Endothelial cell of umbilical vein (primary cell): ENCODE measurements around the gene TTYH3. TPM values are rescaled to one million over a fixed set of nuclear protein-coding genes. Genes with fewer than 3 reads are reported as not detected.
"Not testable (repeated sequence)": the region's sequence is repeated elsewhere in the genome, so short reads cannot be mapped to it uniquely, and the experiment has no call there.

Source experiments
- BruUV-seq: library from RNA; stranded (reverse); fragments of 400-500 nt; replicated peaks from 2 replicates; lab custom pipeline; 2021; lab: Mats Ljungman, UMichigan
- CTCF ChIA-PET: fragments of 300-600, 350-600 bp; sonication (Branson Sonifier 250); formaldehyde crosslinking; loops from one replicate; lab custom pipeline; 2021; ENCODE audit warnings: antibody characterized with exemption, inconsistent platforms; lab: Charles Lee
- POLR2A ChIA-PET: fragments of 300-600, 350-600 bp; sonication (Branson Sonifier 250); formaldehyde crosslinking; loops from one replicate; lab custom pipeline; 2021; ENCODE audit warnings: antibody characterized with exemption, inconsistent platforms; lab: Charles Lee
- DNase-seq: peaks from one replicate; pipeline ENCODE4 v3.0.0-alpha.2; 2011; ENCODE audit warnings: low read depth, low spot score
- FAIRE-seq: peaks from 2 replicates; lab custom pipeline; 2011; peaks lifted over from hg19 to GRCh38; lab: Jason Lieb, UNC
- H2AFZ ChIP-seq: 2 replicates; pipeline ENCODE4 v1.6.0; 2012; ENCODE audit warnings: low read depth, low read length, control low read depth, inconsistent platforms
- H3K27ac ChIP-seq: 2 replicates; pipeline ENCODE4 v1.5.1; 2011; ENCODE audit warnings: low read depth, mild to moderate bottlenecking, control low read depth, low read length, moderate library complexity; ENCODE audit not compliant: insufficient read depth
- H3K27me3 ChIP-seq, 2 experiments: 2 replicates each; pipeline versions ENCODE4 v1.6.0 to v1.6.1; 2011; ENCODE audit warnings: low read length in 2 of 2, mixed read lengths in 1 of 2; ENCODE audit not compliant: control insufficient read depth in 2 of 2, insufficient read depth in 2 of 2
- H3K36me3 ChIP-seq, 2 experiments: 2 replicates in 1 of 2; 3 replicates in 1 of 2; pipeline ENCODE4 v1.5.1; 2011; ENCODE audit warnings: low read length in 2 of 2, mild to moderate bottlenecking in 1 of 2, moderate library complexity in 1 of 2; ENCODE audit not compliant: control insufficient read depth in 2 of 2, insufficient read depth in 2 of 2; ENCODE audit errors: extremely low read depth in 1 of 2
- H3K4me1 ChIP-seq: 3 replicates; pipeline ENCODE4 v1.5.1; 2011; ENCODE audit warnings: mild to moderate bottlenecking, low read length; ENCODE audit not compliant: control insufficient read depth, insufficient read depth; ENCODE audit errors: extremely low read depth
- H3K4me2 ChIP-seq: 2 replicates; pipeline ENCODE4 v1.6.1; 2011; ENCODE audit warnings: low read length, control low read depth, mixed read lengths; ENCODE audit not compliant: insufficient read depth
- H3K4me3 ChIP-seq, 3 experiments: fragments of 200-600 bp in 1 of 3; sonication (generic), shearing (Covaris generic) in 1 of 3; replicated peaks in 1 of 3; 2 replicates each; pipeline ENCODE4 v1.5.1; 2011 to 2016; ENCODE audit warnings: control low read depth in 3 of 3, low read length in 3 of 3, mild to moderate bottlenecking in 2 of 3, inconsistent platforms in 1 of 3, low read depth in 1 of 3, moderate library complexity in 1 of 3; ENCODE audit not compliant: insufficient read depth in 1 of 3
- H3K79me2 ChIP-seq: 2 replicates; pipeline ENCODE4 v1.6.0; 2012; ENCODE audit warnings: low read length, inconsistent platforms; ENCODE audit not compliant: control insufficient read depth, insufficient read depth
- H3K9ac ChIP-seq: replicated peaks from 2 replicates; pipeline ENCODE3; 2011; ENCODE audit warnings: low read length, control low read depth; ENCODE audit not compliant: insufficient read depth; ENCODE audit errors: extremely low read depth
- H3K9me1 ChIP-seq: replicated peaks from 3 replicates; pipeline ENCODE4 v1.6.0; 2011; ENCODE audit warnings: mild to moderate bottlenecking, low read length; ENCODE audit not compliant: control insufficient read depth, insufficient read depth; ENCODE audit errors: extremely low read depth
- H3K9me3 ChIP-seq: replicated peaks from 2 replicates; pipeline ENCODE4 v1.5.1; 2012; ENCODE audit warnings: low read length, inconsistent platforms; ENCODE audit not compliant: control insufficient read depth, insufficient read depth
- H4K20me1 ChIP-seq: replicated peaks from 2 replicates; pipeline ENCODE3; 2011; ENCODE audit warnings: mild to moderate bottlenecking, low read length; ENCODE audit not compliant: control insufficient read depth, insufficient read depth; ENCODE audit errors: extremely low read depth
- CTCF ChIP-seq, 2 donors: IDR thresholded peaks; 1 replicate in 1 of 2; 2 replicates in 1 of 2; pipeline ENCODE4 v1.5.1; 2011; ENCODE audit warnings: low read length in 2 of 2, mild to moderate bottlenecking in 2 of 2, moderate library complexity in 2 of 2, control low read depth in 1 of 2, inconsistent platforms in 1 of 2, low read depth in 1 of 2; ENCODE audit not compliant: insufficient read depth in 1 of 2; ENCODE audit errors: extremely low read depth in 1 of 2
- EZH2 ChIP-seq: IDR thresholded peaks from 2 replicates; pipeline ENCODE4 v1.6.1; 2012; ENCODE audit warnings: borderline replicate concordance, low read depth, mild to moderate bottlenecking, moderate library complexity, low read length, inconsistent platforms; ENCODE audit not compliant: severe bottlenecking
- FOS ChIP-seq: IDR thresholded peaks from 2 replicates; pipeline ENCODE4 v1.6.1; 2011; ENCODE audit warnings: mild to moderate bottlenecking, low read length, moderate library complexity, borderline replicate concordance; ENCODE audit not compliant: insufficient read depth
- GATA2 ChIP-seq: IDR thresholded peaks from 2 replicates; pipeline ENCODE4 v1.7.0; 2011; ENCODE audit warnings: low read depth, mild to moderate bottlenecking, moderate library complexity, mixed read lengths, low read length; ENCODE audit not compliant: insufficient read length, insufficient read depth
- JUN ChIP-seq: IDR thresholded peaks from 2 replicates; pipeline ENCODE4 v1.6.1; 2011; ENCODE audit warnings: borderline replicate concordance, low read depth; ENCODE audit not compliant: insufficient read length, insufficient read depth
- MYC ChIP-seq: IDR thresholded peaks from one replicate; pipeline ENCODE4 v1.6.1; 2011; ENCODE audit warnings: mild to moderate bottlenecking, low read depth, low read length
- dilution Hi-C: fragments of 300-500 bp; cut with MboI; formaldehyde crosslinking; loops from one replicate; pipeline ENCODE4 v1.15.0; 2019; ENCODE audit warnings: low sequenced_read_pairs; ENCODE audit not compliant: extremely low pct_ligation_motif_present
- intact Hi-C: fragments of 100-400 bp; cut with micrococcal nuclease; formaldehyde crosslinking; loops from one replicate; pipeline ENCODE4 v1.10.0; 2022
- polyA plus RNA-seq, 4 experiments: library from polyadenylated mRNA; depleted of rRNA in 3 of 4; stranded (reverse) in 3 of 4; unstranded in 1 of 4; fragments of >200 nt; gene quantifications; 2 replicates each; pipeline versions ENCODE4 v1.2.1 to v1.2.3, GENCODE V29; 2011 to 2012; ENCODE audit warnings: missing spikeins in 1 of 4
- total RNA-seq: library from RNA; stranded (reverse); gene quantifications from 2 replicates; pipeline ENCODE4 v1.2.3, GENCODE V29; 2021

Gene TTYH3
- total and polyA plus RNA-seq, 2 donors (not counting 3 experiments of a cell fraction or from before 2014, with no cell fraction given) = 143 to 280 TPM

- FAIRE-seq (peak; percentile 90), DNase-seq (peak; percentile 76)
- no peak overlapping the region for H3K4me2 ChIP-seq
- no TSS peak for BruUV-seq
- TF ChIP-seq FOS = no peak
- TF ChIP-seq MYC = no peak
- no peak for TF ChIP-seq JUN
- TF ChIP-seq CTCF (IDR thresholded peaks at IDR 0.05; ENCODE audit: extremely low read depth in 1 of 2, insufficient read depth in 1 of 2, low read depth in 1 of 2, low read length in 2 of 2) = peak; percentile 70 to 73
- no peak for TF ChIP-seq EZH2
- TF ChIP-seq GATA2 = no peak
- H3K9me3 ChIP-seq = no peaks in the 10 kb centered on the region
- no peaks in the 10 kb centered on the region for H4K20me1 ChIP-seq
- no peaks in the 10 kb centered on the region for H3K36me3 ChIP-seq
- no peak overlapping the region for H3K4me3 ChIP-seq
- POLR2A ChIA-PET = no interaction called here
- no peaks in the 10 kb centered on the region for H3K27me3 ChIP-seq
- H3K9ac ChIP-seq = no peak overlapping the region
- no peak overlapping the region for H3K27ac ChIP-seq
- no peaks in the 10 kb centered on the region for H3K9me1 ChIP-seq
- peaks cover 13% of the 10 kb centered on the region for H3K4me1 ChIP-seq
- H3K79me2 ChIP-seq = no peaks in the 10 kb centered on the region
- H2AFZ ChIP-seq = no peak overlapping the region
- dilution Hi-C loops = no loop called here
- intact Hi-C loops = loop anchor here (2.0 to 5.0 kb wide), 4 partner anchors 32 to 128 kb away; no protein-coding TSS in a partner anchor
- CTCF ChIA-PET = interaction anchor here (0.6 to 4.8 kb wide), 38 partner anchors 8 to 236 kb away, joined by 3 to 55 read pairs (median 4); partner anchors contain the start of gene TTYH3
Observed at GRCh38 chr7:2608921-2609411, 22.8 kb upstream of the TTYH3 start.

GRCh38 chr7:2609646-2610045, 22.1 kb upstream of the TTYH3 start:
- H2AFZ ChIP-seq, H3K4me2 ChIP-seq, POLR2A ChIA-PET, DNase-seq, H3K79me2 ChIP-seq, H4K20me1 ChIP-seq, H3K27me3 ChIP-seq, H3K9me1 ChIP-seq, BruUV-seq, dilution Hi-C loops, FAIRE-seq, H3K27ac ChIP-seq, H3K36me3 ChIP-seq, H3K4me3 ChIP-seq, H3K9ac ChIP-seq, H3K9me3 ChIP-seq: not testable (repeated sequence)
- intact Hi-C loops = loop anchor here (2.0 to 5.0 kb wide), 4 partner anchors 31 to 129 kb away; no protein-coding TSS in a partner anchor
- CTCF ChIA-PET = interaction anchor here (0.6 to 4.8 kb wide), 27 partner anchors 9 to 237 kb away, joined by 3 to 55 read pairs (median 6); partner anchors contain the start of gene TTYH3
- H3K4me1 ChIP-seq = peaks cover 13% of the 10 kb centered on the region
